HepG2 (cell line): ENCODE results near the gene RNASE4. TPM values are rescaled to one million over a fixed set of nuclear protein-coding genes. Genes with fewer than 3 reads are reported as not detected.
A peak's percentile ranks its signal among the peaks of the same experiment; 100 is the strongest.

Experiments used
- AHDC1 ChIP-seq: sonication (generic); formaldehyde crosslinking; IDR thresholded peaks from 2 replicates; pipeline ENCODE4 v1.5.1; 2020; ENCODE audit warnings: mild to moderate bottlenecking, missing genetic modification reagents, borderline replicate concordance
- ASH2L ChIP-seq: fragments of 300-600, 200-600 bp; sonication (generic); IDR thresholded peaks from 2 replicates; pipeline ENCODE4 v1.7.0; 2017; ENCODE audit warnings: low read depth, mild to moderate bottlenecking, moderate library complexity, mixed read lengths, low read length; ENCODE audit not compliant: insufficient read length
- EED ChIP-seq: sonication (generic); formaldehyde crosslinking; IDR thresholded peaks from 2 replicates; pipeline ENCODE4 v1.5.0; 2020; ENCODE audit warnings: mild to moderate bottlenecking, missing genetic modification reagents
- HOXA3 ChIP-seq: sonication (generic); formaldehyde crosslinking; IDR thresholded peaks from 2 replicates; pipeline ENCODE4 v1.5.0; 2020; ENCODE audit warnings: missing genetic modification reagents
- HOXD1 ChIP-seq: sonication (generic); formaldehyde crosslinking; IDR thresholded peaks from 2 replicates; pipeline ENCODE4 v1.5.0; 2020; ENCODE audit warnings: missing genetic modification reagents
- MAFK ChIP-seq, 2 experiments: IDR thresholded peaks in 1 of 2; conservative IDR thresholded peaks in 1 of 2; 2 replicates each; pipeline ENCODE4 v1.6.1; 2011; ENCODE audit warnings: improper control_type of control experiment in 2 of 2, low read length in 2 of 2
- NFKBIZ ChIP-seq: IDR thresholded peaks from 2 replicates; pipeline ENCODE4 v1.6.1; 2018; ENCODE audit warnings: missing genetic modification reagents, missing compliant biosample characterization
- NKX3-1 ChIP-seq: sonication (generic); formaldehyde crosslinking; IDR thresholded peaks from 2 replicates; pipeline ENCODE4 v1.5.0; 2020; ENCODE audit warnings: missing genetic modification reagents
- NR2C2 ChIP-seq: sonication (generic); formaldehyde crosslinking; IDR thresholded peaks from 2 replicates; pipeline ENCODE4 v1.4.0; 2020; ENCODE audit warnings: missing genetic modification reagents, mild to moderate bottlenecking, moderate library complexity, borderline replicate concordance
- REPIN1 ChIP-seq: sonication (generic); formaldehyde crosslinking; IDR thresholded peaks from 2 replicates; pipeline ENCODE4 v1.8.0; 2022; ENCODE audit warnings: missing genetic modification reagents, low read depth, mild to moderate bottlenecking, borderline replicate concordance
- SIN3A ChIP-seq: IDR thresholded peaks from 2 replicates; pipeline ENCODE4 v1.6.1; 2011; ENCODE audit warnings: low read depth, mild to moderate bottlenecking, control low read depth, low read length, borderline replicate concordance
- TAF15 ChIP-seq: fragments of 200-400 bp; formaldehyde crosslinking; IDR thresholded peaks from one replicate; pipeline ENCODE4 v1.6.1; 2018; ENCODE audit warnings: mild to moderate bottlenecking, low read depth, low read length; ENCODE audit not compliant: poor library complexity, severe bottlenecking
- ZBTB38 ChIP-seq: sonication (generic); formaldehyde crosslinking; IDR thresholded peaks from 2 replicates; pipeline ENCODE4 v1.5.1; 2020; ENCODE audit warnings: mild to moderate bottlenecking, missing genetic modification reagents
- ZMYM2 ChIP-seq: sonication (generic); formaldehyde crosslinking; IDR thresholded peaks from 2 replicates; pipeline ENCODE4 v1.8.0; 2022; ENCODE audit warnings: mild to moderate bottlenecking, missing genetic modification reagents
- ZNF451 ChIP-seq: sonication (generic); formaldehyde crosslinking; IDR thresholded peaks from 2 replicates; pipeline ENCODE4 v1.5.0; 2020; ENCODE audit warnings: mild to moderate bottlenecking, missing genetic modification reagents
- ZNF569 ChIP-seq: sonication (generic); formaldehyde crosslinking; IDR thresholded peaks from 2 replicates; pipeline ENCODE4 v1.5.0; 2020; ENCODE audit warnings: mild to moderate bottlenecking, missing genetic modification reagents, moderate library complexity, borderline replicate concordance
- ZSCAN22 ChIP-seq: sonication (generic); formaldehyde crosslinking; IDR thresholded peaks from 2 replicates; pipeline ENCODE4 v1.4.0; 2020; ENCODE audit warnings: mild to moderate bottlenecking, missing genetic modification reagents
- polyA plus RNA-seq, 8 experiments: library from polyadenylated mRNA; depleted of rRNA in 3 of 8; stranded (reverse) in 7 of 8; unstranded in 1 of 8; fragments of >200 nt; fragmentation: Illumina TruSeq in 4 of 8; extraction: Trizol in 4 of 8; gene quantifications; 2 replicates each; pipeline versions ENCODE4 v1.2.1 to v1.2.3, GENCODE V29; 2011 to 2016; ENCODE audit warnings: low read depth in 4 of 8, missing spikeins in 1 of 8, mixed read lengths in 1 of 8; ENCODE audit not compliant: insufficient read depth in 1 of 8
- total RNA-seq, 5 experiments: library from RNA; depleted of rRNA; stranded (reverse); fragments of >200 nt; fragmentation: Illumina TruSeq; extraction: Trizol; gene quantifications; 2 replicates each; pipeline ENCODE4 v1.2.3, GENCODE V29; 2016; ENCODE audit warnings: low read depth in 1 of 5
- TF ChIP-seq, protein P1 (sequence below): sonication (generic); formaldehyde crosslinking; IDR thresholded peaks from 2 replicates; pipeline ENCODE4 v1.5.1; 2020; ENCODE audit warnings: missing genetic modification reagents, mild to moderate bottlenecking, borderline replicate concordance
- TF ChIP-seq, protein P2 (sequence below): sonication (generic); formaldehyde crosslinking; IDR thresholded peaks from 2 replicates; pipeline ENCODE4 v1.8.0; 2022; ENCODE audit warnings: low read depth, missing genetic modification reagents

The RNASE4 gene
- total and polyA plus RNA-seq, 2 of the 13 experiments (the other 11 are each of a cell fraction or from before 2014, with no cell fraction given), result 109 to 983 TPM

DNA sequence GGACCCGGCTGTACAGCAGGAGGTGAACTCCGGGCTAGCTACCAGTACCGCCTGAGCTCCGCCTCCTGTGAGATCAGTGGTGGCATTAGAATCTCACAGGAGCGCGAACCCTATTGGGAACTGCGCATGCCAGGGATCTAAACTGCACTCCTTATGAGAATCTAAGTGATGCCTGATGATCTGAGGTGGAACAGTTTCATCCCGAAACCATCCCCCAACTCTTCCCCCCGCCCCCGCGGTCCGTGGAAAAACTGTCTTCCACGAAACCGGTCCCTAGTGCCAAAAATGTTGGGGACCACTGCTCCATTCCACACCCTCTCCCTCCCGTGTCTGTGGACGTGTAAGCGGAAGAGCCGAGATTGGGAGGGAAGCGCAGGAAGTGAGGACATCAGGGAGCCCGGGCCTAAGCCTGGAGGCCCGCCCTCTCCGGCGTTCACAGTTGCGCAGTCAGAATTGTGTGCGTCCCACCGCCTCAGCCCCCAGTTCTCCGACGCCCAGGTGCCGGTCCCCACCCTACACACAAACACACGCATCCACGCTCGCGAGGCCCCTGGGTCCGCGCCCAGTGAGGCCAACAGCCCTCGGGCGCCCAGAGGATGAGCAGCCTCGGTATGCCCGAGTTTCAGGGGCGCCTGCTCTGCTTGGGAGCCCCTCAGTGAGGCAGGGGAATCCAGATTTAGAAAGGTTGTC lies 1.8 kb upstream of the RNASE4 start (continued):
- TF ChIP-seq AHDC1 (CRISPR knock-in tag), result peak; percentile 79; the same call in 1 of the 2 replicates
- TF ChIP-seq ZNF451 (CRISPR knock-in tag), result peak; percentile 93
- no peak for TF ChIP-seq HOXD1 (CRISPR knock-in tag)
- TF ChIP-seq ASH2L, result peak; percentile 50
- TF ChIP-seq TAF15, result peak; percentile 90
- TF ChIP-seq NFKBIZ (CRISPR knock-in tag), result 0 out of 2 replicates have a peak, but pooled peaks have one; percentile 8
- TF ChIP-seq SIN3A, result peak; percentile 85; the same call in 1 of the 2 replicates
- TF ChIP-seq, protein P1, sequence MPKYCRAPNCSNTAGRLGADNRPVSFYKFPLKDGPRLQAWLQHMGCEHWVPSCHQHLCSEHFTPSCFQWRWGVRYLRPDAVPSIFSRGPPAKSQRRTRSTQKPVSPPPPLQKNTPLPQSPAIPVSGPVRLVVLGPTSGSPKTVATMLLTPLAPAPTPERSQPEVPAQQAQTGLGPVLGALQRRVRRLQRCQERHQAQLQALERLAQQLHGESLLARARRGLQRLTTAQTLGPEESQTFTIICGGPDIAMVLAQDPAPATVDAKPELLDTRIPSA (CRISPR knock-in tag), result 0 out of 2 replicates have a peak, but pooled peaks have one; percentile 11
- peak; percentile 38; the same call in 1 of the 2 replicates for TF ChIP-seq EED (CRISPR knock-in tag)
- no peak for TF ChIP-seq ZBTB38 (CRISPR knock-in tag)
- TF ChIP-seq NKX3-1 (CRISPR knock-in tag), result peak; percentile 54; the same call in 1 of the 2 replicates
- peak; percentile 88 for TF ChIP-seq HOXA3 (CRISPR knock-in tag)
- peak; percentile 50; the same call in 1 of the 2 replicates for TF ChIP-seq ZMYM2 (CRISPR knock-in tag)
- peak; percentile 93; the same call in 1 of the 2 replicates for TF ChIP-seq ZNF569 (CRISPR knock-in tag)
- TF ChIP-seq, protein P2, sequence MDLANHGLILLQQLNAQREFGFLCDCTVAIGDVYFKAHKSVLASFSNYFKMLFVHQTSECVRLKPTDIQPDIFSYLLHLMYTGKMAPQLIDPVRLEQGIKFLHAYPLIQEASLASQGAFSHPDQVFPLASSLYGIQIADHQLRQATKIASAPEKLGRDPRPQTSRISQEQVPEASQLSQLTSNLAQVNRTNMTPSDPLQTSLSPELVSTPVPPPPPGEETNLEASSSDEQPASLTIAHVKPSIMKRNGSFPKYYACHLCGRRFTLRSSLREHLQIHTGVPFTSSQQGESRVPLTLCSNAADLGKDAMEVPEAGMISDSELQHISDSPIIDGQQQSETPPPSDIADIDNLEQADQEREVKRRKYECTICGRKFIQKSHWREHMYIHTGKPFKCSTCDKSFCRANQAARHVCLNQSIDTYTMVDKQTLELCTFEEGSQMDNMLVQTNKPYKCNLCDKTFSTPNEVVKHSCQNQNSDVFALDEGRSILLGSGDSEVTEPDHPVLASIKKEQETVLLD (CRISPR knock-in tag), result peak; percentile 60
- TF ChIP-seq MAFK (conservative IDR thresholded peaks at IDR 0.05 in 1 of 2, IDR thresholded peaks at IDR 0.05 in 1 of 2; ENCODE audit: low read length in 2 of 2), result no peak
- peak; percentile 49; the same call in 1 of the 2 replicates for TF ChIP-seq ZSCAN22 (CRISPR knock-in tag)
- TF ChIP-seq NR2C2 (CRISPR knock-in tag), result 0 out of 2 replicates have a peak, but pooled peaks have one; percentile 47
- peak; percentile 65; the same call in 1 of the 2 replicates for TF ChIP-seq REPIN1 (CRISPR knock-in tag)
